Stomach (tissue), 4 donors: ENCODE data around the gene PRXL2B.

ENCODE experiments used
- CTCF ChIP-seq, 7 experiments: fragments of 450-650 bp in 4 of 7; fragments of 200-600 bp in 3 of 7; sonication (generic) in 3 of 7; IDR thresholded peaks; one replicate each; pipeline ENCODE4 v1.5.1; 2016 to 2019; ENCODE audit warnings: antibody characterized with exemption in 7 of 7, control low read depth in 2 of 7, mild to moderate bottlenecking in 1 of 7
- POLR2A ChIP-seq, 4 donors: fragments of 450-650 bp; IDR thresholded peaks; one replicate each; pipeline ENCODE4 v1.6.1; 2016; ENCODE audit warnings: antibody characterized with exemption in 4 of 4, control low read depth in 2 of 4, mild to moderate bottlenecking in 1 of 4, moderate library complexity in 1 of 4

- TF ChIP-seq POLR2A (IDR thresholded peaks at IDR 0.05) (no peak), CTCF (IDR thresholded peaks at IDR 0.05) (no peak)
These were observed 46.2 kb downstream of the PRXL2B start, which contains the start of gene MMEL1 for GRCh38 chr1:2632561-2633361.
